Esophagus squamous epithelium (tissue), 5 donors: ENCODE results near the gene IKZF3. TPM values are rescaled to one million over a fixed set of nuclear protein-coding genes. Genes with fewer than 3 reads are reported as not detected.
"Not testable (repeated sequence)": the region's sequence is repeated elsewhere in the genome, so short reads cannot be mapped to it uniquely, and the experiment has no call there.

Experiments
- DNase-seq: peaks from one replicate; lab custom pipeline; 2025; lab: John Stamatoyannopoulos, UW
- H3K27ac ChIP-seq, 4 donors: fragments of 200-600 bp; sonication (generic); one replicate each; pipeline ENCODE4 v1.5.1; 2016 to 2019; ENCODE audit warnings: mild to moderate bottlenecking in 1 of 4
- H3K27me3 ChIP-seq, 4 donors: fragments of 200-600 bp; sonication (generic); 1 replicate in 3 of 4; 2 replicates in 1 of 4; pipeline versions ENCODE4 v1.5.1 to v1.6.0; 2017 to 2021; ENCODE audit warnings: antibody characterized with exemption in 1 of 4
- H3K36me3 ChIP-seq, 3 donors: fragments of 200-600 bp; sonication (generic); one replicate each; pipeline ENCODE4 v1.5.1; 2016 to 2019
- H3K4me1 ChIP-seq, 3 donors: fragments of 200-600 bp; sonication (generic); one replicate each; pipeline ENCODE4 v1.5.1; 2017 to 2019
- H3K4me3 ChIP-seq, 4 donors: fragments of 200-600 bp; sonication (generic); 1 replicate in 3 of 4; 2 replicates in 1 of 4; pipeline ENCODE4 v1.5.1; 2016 to 2019; ENCODE audit warnings: mild to moderate bottlenecking in 2 of 4, moderate library complexity in 1 of 4
- H3K9me3 ChIP-seq, 3 donors: fragments of 200-600 bp; sonication (generic); one replicate each; pipeline ENCODE4 v1.5.1; 2016 to 2019
- POLR2A ChIP-seq, 4 donors: fragments of 450-650 bp; IDR thresholded peaks; one replicate each; pipeline ENCODE4 v1.6.1; 2017; ENCODE audit warnings: antibody characterized with exemption in 4 of 4, mild to moderate bottlenecking in 4 of 4, moderate library complexity in 3 of 4
- WGBS, 2 donors: methylation state at CpG; one replicate each; pipeline ENCODE4 v1.1.5; 2018; 5-methylcytosine and 5-hydroxymethylcytosine counted together
- intact Hi-C: fragments of 100-400 bp; cut with DNase I; formaldehyde crosslinking; loops from one replicate; pipeline ENCODE4 v1.15.0; 2022
- total RNA-seq, 4 donors: library from RNA; depleted of rRNA; stranded (reverse); fragments of >200 nt; gene quantifications; one replicate each; pipeline ENCODE4 v1.1.0, GENCODE V29; 2016
- TF ChIP-seq, protein P1 (sequence below), 6 experiments: fragments of 450-650 bp in 4 of 6; fragments of 200-600 bp in 2 of 6; sonication (generic) in 2 of 6; IDR thresholded peaks; one replicate each; pipeline ENCODE4 v1.5.1; 2016 to 2019; ENCODE audit warnings: antibody characterized with exemption in 6 of 6, mild to moderate bottlenecking in 4 of 6, moderate library complexity in 4 of 6
- donor health status: DM: yes; HTN: yes; CAD: no.

IKZF3 gene
- total RNA-seq, 4 donors from 2014 or later = 2.1 to 9.0 (median 3.8) TPM

DNA sequence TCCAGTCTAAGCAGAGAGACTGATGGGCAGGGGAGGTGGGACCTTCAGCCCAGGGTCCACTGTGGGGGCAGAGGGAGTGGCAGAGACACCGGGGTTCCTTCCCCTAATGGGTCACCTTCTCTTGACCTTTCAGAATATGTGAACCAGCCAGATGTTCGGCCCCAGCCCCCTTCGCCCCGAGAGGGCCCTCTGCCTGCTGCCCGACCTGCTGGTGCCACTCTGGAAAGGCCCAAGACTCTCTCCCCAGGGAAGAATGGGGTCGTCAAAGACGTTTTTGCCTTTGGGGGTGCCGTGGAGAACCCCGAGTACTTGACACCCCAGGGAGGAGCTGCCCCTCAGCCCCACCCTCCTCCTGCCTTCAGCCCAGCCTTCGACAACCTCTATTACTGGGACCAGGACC is 136.6 kb downstream of the IKZF3 start:
- H3K36me3 ChIP-seq = peaks cover 11 to 68% (median 27%) of the 10 kb centered on the region in 3 donors
- intact Hi-C loops = no loop called here
- H3K27ac ChIP-seq = peak overlapping the region in 2 of 4 donors; percentile 21 to 93
- no peaks in the 10 kb centered on the region for H3K27me3 ChIP-seq
- H3K9me3 ChIP-seq = no peaks in the 10 kb centered on the region
- H3K4me1 ChIP-seq = peaks cover 11 to 48% (median 15%) of the 10 kb centered on the region in 3 donors
- 48% methylated on average over 5 of the region's 10 CpGs; no CpG with 5 or more reads in 1 of the 2 donors for WGBS, 2 donors
- no peak for TF ChIP-seq POLR2A (IDR thresholded peaks at IDR 0.05)
- TF ChIP-seq, protein P1, sequence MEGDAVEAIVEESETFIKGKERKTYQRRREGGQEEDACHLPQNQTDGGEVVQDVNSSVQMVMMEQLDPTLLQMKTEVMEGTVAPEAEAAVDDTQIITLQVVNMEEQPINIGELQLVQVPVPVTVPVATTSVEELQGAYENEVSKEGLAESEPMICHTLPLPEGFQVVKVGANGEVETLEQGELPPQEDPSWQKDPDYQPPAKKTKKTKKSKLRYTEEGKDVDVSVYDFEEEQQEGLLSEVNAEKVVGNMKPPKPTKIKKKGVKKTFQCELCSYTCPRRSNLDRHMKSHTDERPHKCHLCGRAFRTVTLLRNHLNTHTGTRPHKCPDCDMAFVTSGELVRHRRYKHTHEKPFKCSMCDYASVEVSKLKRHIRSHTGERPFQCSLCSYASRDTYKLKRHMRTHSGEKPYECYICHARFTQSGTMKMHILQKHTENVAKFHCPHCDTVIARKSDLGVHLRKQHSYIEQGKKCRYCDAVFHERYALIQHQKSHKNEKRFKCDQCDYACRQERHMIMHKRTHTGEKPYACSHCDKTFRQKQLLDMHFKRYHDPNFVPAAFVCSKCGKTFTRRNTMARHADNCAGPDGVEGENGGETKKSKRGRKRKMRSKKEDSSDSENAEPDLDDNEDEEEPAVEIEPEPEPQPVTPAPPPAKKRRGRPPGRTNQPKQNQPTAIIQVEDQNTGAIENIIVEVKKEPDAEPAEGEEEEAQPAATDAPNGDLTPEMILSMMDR (IDR thresholded peaks at IDR 0.05) = no peak
- no peak overlapping the region for H3K4me3 ChIP-seq
- DNase-seq = no peak

DNA sequence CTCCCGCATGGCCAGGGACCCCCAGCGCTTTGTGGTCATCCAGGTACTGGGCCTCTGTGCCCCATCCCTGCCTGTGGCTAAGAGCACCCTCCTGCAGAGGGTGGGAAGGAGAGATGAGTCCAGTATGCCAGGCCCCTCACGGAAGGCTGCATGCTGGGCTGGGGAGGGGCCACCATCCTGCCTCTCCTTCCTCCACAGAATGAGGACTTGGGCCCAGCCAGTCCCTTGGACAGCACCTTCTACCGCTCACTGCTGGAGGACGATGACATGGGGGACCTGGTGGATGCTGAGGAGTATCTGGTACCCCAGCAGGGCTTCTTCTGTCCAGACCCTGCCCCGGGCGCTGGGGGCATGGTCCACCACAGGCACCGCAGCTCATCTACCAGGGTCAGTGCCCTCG is 137.5 kb downstream of the IKZF3 start:
- WGBS, 2 donors = 94 to 100% methylated on average over 2 to 5 of the region's 9 CpGs
- H3K4me1 ChIP-seq = peaks cover 11 to 48% (median 15%) of the 10 kb centered on the region in 3 donors
- no peaks in the 10 kb centered on the region for H3K9me3 ChIP-seq
- H3K36me3 ChIP-seq = peaks cover 11 to 77% (median 27%) of the 10 kb centered on the region in 3 donors
- H3K4me3 ChIP-seq = no peak overlapping the region
- TF ChIP-seq, protein P1 (IDR thresholded peaks at IDR 0.05) = no peak
- no peak for TF ChIP-seq POLR2A (IDR thresholded peaks at IDR 0.05)
- no peaks in the 10 kb centered on the region for H3K27me3 ChIP-seq
- no peak for DNase-seq
- no peak overlapping the region for H3K27ac ChIP-seq
- intact Hi-C loops = no loop called here

DNA sequence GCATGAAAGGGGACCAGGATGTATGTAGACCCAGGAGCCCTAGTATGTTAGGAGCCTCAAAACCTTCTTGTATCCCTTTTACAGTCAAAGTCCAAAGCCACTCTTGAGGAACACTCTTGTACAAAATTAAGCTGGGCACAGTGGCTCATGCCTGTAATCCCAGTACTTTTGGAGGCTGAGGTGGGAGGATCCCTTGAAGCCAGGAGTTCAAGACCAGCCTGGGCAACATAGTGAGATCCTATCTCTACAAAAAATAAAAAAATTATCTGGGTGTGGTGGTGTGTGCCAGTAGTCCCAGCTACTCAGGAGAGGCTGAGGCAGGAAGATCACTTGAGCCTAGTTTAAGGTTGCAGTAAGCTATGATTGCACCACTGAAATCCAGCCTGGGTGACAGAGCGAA is 138.2 kb downstream of the IKZF3 start:
- DNase-seq, intact Hi-C loops, H3K4me3 ChIP-seq, H3K9me3 ChIP-seq, H3K27me3 ChIP-seq, H3K27ac ChIP-seq: not testable (repeated sequence)
- WGBS, 2 donors = 100% methylated on average over 1 of the region's 1 CpG
- peaks cover 11 to 46% (median 12%) of the 10 kb centered on the region in 3 donors for H3K4me1 ChIP-seq
- H3K36me3 ChIP-seq = peaks cover 11 to 84% (median 27%) of the 10 kb centered on the region in 3 donors

DNA sequence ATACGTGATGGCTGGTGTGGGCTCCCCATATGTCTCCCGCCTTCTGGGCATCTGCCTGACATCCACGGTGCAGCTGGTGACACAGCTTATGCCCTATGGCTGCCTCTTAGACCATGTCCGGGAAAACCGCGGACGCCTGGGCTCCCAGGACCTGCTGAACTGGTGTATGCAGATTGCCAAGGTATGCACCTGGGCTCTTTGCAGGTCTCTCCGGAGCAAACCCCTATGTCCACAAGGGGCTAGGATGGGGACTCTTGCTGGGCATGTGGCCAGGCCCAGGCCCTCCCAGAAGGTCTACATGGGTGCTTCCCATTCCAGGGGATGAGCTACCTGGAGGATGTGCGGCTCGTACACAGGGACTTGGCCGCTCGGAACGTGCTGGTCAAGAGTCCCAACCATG is 139.4 kb downstream of the IKZF3 start:
- 94% methylated on average over 5 of the region's 13 CpGs; no CpG with 5 or more reads in 1 of the 2 donors for WGBS, 2 donors
- no peaks in the 10 kb centered on the region for H3K9me3 ChIP-seq
- H3K4me1 ChIP-seq = peaks cover 8 to 37% (median 9%) of the 10 kb centered on the region in 3 donors
- H3K36me3 ChIP-seq = peaks cover 16 to 96% (median 27%) of the 10 kb centered on the region in 3 donors
- no peak overlapping the region for H3K27ac ChIP-seq
- no peak overlapping the region for H3K4me3 ChIP-seq
- intact Hi-C loops = no loop called here
- no peaks in the 10 kb centered on the region for H3K27me3 ChIP-seq
- no peak for DNase-seq
- no peak for TF ChIP-seq POLR2A (IDR thresholded peaks at IDR 0.05)
- TF ChIP-seq, protein P1 (IDR thresholded peaks at IDR 0.05) = no peak

DNA sequence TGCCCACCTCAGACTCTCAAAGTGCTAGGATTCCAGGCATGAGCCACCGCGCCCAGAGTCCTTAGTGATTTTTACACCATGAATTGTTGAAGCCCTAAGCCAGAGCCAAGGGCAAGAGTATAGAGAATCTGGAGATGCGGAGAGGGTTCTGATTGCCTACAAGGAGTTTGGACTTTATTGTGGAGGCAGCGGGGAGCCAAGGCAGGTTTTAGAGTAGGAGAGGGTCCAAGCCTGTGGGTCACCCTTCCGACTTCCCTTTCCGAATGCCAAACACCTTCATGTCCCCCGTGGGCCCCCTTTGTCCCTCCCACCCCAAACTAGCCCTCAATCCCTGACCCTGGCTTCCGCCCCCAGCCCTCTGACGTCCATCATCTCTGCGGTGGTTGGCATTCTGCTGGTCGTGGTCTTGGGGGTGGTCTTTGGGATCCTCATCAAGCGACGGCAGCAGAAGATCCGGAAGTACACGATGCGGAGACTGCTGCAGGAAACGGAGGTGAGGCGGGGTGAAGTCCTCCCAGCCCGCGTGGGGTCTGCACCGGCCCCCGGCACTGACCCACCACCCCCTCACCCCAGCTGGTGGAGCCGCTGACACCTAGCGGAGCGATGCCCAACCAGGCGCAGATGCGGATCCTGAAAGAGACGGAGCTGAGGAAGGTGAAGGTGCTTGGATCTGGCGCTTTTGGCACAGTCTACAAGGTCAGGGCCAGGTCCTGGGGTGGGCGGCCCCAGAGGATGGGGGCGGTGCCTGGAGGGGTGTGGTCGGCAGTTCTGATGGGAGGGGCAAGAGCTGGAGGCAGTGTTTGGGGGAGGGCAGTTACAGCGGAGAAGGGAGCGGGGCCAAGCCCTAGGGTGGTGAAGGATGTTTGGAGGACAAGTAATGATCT is 140.9 kb downstream of the IKZF3 start:
- Histone ChIP-seq H3K36me3 (peaks cover 16 to 99% (median 22%) of the 10 kb centered on the region in 3 donors), H3K4me1 (peaks cover 0 to 35% (median 0%) of the 10 kb centered on the region in 3 donors), H3K4me3 (no peak overlapping the region), H3K27me3 (no peaks in the 10 kb centered on the region), H3K27ac (peak overlapping the region in 2 of 4 donors; percentile 30 to 48), H3K9me3 (no peaks in the 10 kb centered on the region)
- TF ChIP-seq POLR2A (IDR thresholded peaks at IDR 0.05) = no peak
- TF ChIP-seq, protein P1 (IDR thresholded peaks at IDR 0.05) = no peak
- 82 to 96% methylated on average over 4 to 16 of the region's 34 CpGs for WGBS, 2 donors
- intact Hi-C loops = no loop called here
- no peak for DNase-seq
